Measurements from ENCODE around the gene ADGRE2.
"Not testable (repeated sequence)": the region's sequence is repeated elsewhere in the genome, so short reads cannot be mapped to it uniquely, and the experiment has no call there.

GRCh38 chr19:14792250-14792649 is 13.9 kb upstream of the ADGRE2 start:
- not testable (repeated sequence) for TF ChIP-seq CTCF, POLR2A (IDR thresholded peaks at IDR 0.05)

All from esophagus squamous epithelium (tissue), 4 donors.